ENCODE measurements around the gene KAT5.

Gene KAT5

GRCh38 chr11:65718531-65718930 lies 6.5 kb downstream of the KAT5 start:
- H3K4me3 ChIP-seq (ENCODE audit: low read depth, low read length) = no peak overlapping the region
- TF ChIP-seq CTCF (IDR thresholded peaks at IDR 0.05; ENCODE audit: low read depth, low read length, missing control alignments) = no peak
- no peak for DNase-seq
- in situ Hi-C loops (cut with HindIII; ENCODE audit: low pct_ligation_motif_present, low sequenced_read_pairs) = no loop called here
- no peak overlapping the region for H3K27ac ChIP-seq
- peaks cover 51% of the 10 kb centered on the region for H3K36me3 ChIP-seq (replicated peaks)
- H3K27me3 ChIP-seq (replicated peaks) = no peaks in the 10 kb centered on the region

- in situ Hi-C loops (cut with HindIII; ENCODE audit: low pct_ligation_motif_present, low sequenced_read_pairs) = no loop called here
- H3K4me3 ChIP-seq (ENCODE audit: low read depth, low read length) = peak overlapping the region; percentile 83
- H3K27me3 ChIP-seq (replicated peaks) = no peaks in the 10 kb centered on the region
- H3K36me3 ChIP-seq (replicated peaks) = peaks cover 46% of the 10 kb centered on the region
- no peak overlapping the region for H3K27ac ChIP-seq
- no peak for TF ChIP-seq CTCF (IDR thresholded peaks at IDR 0.05; ENCODE audit: low read depth, low read length, missing control alignments)
- no peak for DNase-seq
These were observed 7.0 kb downstream of the KAT5 start for GRCh38 chr11:65718964-65719492.

- in situ Hi-C loops (cut with HindIII; ENCODE audit: low pct_ligation_motif_present, low sequenced_read_pairs) = no loop called here
- H3K27me3 ChIP-seq (replicated peaks) = no peaks in the 10 kb centered on the region
These were observed 7.8 kb downstream of the KAT5 start for GRCh38 chr11:65719871-65720210.

GRCh38 chr11:65720211-65720934 lies 8.3 kb downstream of the KAT5 start, which contains the start of gene RNASEH2C:
Gene RNASEH2C, minus strand, starts transcription at chr11:65720798. Its CDS starts 40 bp downstream, at chr11:65720758.
- in situ Hi-C loops (cut with HindIII; ENCODE audit: low pct_ligation_motif_present, low sequenced_read_pairs) = no loop called here
- peak; percentile 0 for TF ChIP-seq CTCF (IDR thresholded peaks at IDR 0.05; ENCODE audit: low read depth, low read length, missing control alignments)
- no peaks in the 10 kb centered on the region for H3K27me3 ChIP-seq (replicated peaks)
- peak within 1 kb of the TSS; percentile 45 for H3K27ac ChIP-seq
- peak; percentile 69 for DNase-seq
- H3K36me3 ChIP-seq (replicated peaks) = peaks cover 33% of the 10 kb centered on the region
- peak within 1 kb of the TSS; percentile 83 for H3K4me3 ChIP-seq (ENCODE audit: low read depth, low read length)

More at GRCh38 chr11:65719871-65720210, 7.8 kb downstream of the KAT5 start:
- peak overlapping the region; percentile 83 for H3K4me3 ChIP-seq (ENCODE audit: low read depth, low read length)
- H3K27ac ChIP-seq = peak overlapping the region; percentile 45
- peak; percentile 3 for TF ChIP-seq CTCF (IDR thresholded peaks at IDR 0.05; ENCODE audit: low read depth, low read length, missing control alignments)
- DNase-seq = peak; percentile 29
- H3K36me3 ChIP-seq (replicated peaks) = peaks cover 38% of the 10 kb centered on the region

GRCh38 chr11:65722261-65722660 lies 10.2 kb downstream of the KAT5 start:
- Histone ChIP-seq H3K4me3 (ENCODE audit: low read depth, low read length) (no peak overlapping the region), H3K27me3 (replicated peaks) (no peaks in the 10 kb centered on the region), H3K27ac (no peak overlapping the region), H3K36me3 (replicated peaks) (peaks cover 20% of the 10 kb centered on the region)
- in situ Hi-C loops (cut with HindIII; ENCODE audit: low pct_ligation_motif_present, low sequenced_read_pairs) = no loop called here
- no peak for DNase-seq
- no peak for TF ChIP-seq CTCF (IDR thresholded peaks at IDR 0.05; ENCODE audit: low read depth, low read length, missing control alignments)

Data from brain microvascular endothelial cell (primary cell).